ENCODE measurements around the gene PBX2. TPM values are rescaled to one million over a fixed set of nuclear protein-coding genes. Genes with fewer than 3 reads are reported as not detected.

Gene PBX2
- total and polyA plus RNA-seq, 2 experiments from 2014 or later, result 7.2 to 111 TPM

DNA sequence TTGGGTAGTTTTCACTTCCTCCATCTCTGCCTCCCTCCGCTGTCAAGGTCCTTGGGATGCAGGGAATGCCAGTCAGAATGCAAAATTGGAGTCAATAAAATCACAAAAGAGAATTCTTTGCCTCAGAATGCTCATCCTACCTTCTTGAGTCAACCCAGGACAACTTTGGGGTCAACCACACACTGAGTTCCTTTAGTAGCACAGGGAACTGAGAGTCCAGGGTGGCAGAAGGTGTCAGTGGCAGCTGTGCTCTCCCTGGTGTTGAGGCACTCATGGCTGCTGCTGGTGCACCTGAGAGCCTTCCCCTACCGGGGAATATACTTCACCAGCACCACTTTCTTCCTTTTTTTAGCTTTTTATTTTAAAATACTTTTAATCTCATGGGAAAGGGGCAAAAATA lies 34.7 kb upstream of the PBX2 start (continued):
- TF ChIP-seq, protein P1, sequence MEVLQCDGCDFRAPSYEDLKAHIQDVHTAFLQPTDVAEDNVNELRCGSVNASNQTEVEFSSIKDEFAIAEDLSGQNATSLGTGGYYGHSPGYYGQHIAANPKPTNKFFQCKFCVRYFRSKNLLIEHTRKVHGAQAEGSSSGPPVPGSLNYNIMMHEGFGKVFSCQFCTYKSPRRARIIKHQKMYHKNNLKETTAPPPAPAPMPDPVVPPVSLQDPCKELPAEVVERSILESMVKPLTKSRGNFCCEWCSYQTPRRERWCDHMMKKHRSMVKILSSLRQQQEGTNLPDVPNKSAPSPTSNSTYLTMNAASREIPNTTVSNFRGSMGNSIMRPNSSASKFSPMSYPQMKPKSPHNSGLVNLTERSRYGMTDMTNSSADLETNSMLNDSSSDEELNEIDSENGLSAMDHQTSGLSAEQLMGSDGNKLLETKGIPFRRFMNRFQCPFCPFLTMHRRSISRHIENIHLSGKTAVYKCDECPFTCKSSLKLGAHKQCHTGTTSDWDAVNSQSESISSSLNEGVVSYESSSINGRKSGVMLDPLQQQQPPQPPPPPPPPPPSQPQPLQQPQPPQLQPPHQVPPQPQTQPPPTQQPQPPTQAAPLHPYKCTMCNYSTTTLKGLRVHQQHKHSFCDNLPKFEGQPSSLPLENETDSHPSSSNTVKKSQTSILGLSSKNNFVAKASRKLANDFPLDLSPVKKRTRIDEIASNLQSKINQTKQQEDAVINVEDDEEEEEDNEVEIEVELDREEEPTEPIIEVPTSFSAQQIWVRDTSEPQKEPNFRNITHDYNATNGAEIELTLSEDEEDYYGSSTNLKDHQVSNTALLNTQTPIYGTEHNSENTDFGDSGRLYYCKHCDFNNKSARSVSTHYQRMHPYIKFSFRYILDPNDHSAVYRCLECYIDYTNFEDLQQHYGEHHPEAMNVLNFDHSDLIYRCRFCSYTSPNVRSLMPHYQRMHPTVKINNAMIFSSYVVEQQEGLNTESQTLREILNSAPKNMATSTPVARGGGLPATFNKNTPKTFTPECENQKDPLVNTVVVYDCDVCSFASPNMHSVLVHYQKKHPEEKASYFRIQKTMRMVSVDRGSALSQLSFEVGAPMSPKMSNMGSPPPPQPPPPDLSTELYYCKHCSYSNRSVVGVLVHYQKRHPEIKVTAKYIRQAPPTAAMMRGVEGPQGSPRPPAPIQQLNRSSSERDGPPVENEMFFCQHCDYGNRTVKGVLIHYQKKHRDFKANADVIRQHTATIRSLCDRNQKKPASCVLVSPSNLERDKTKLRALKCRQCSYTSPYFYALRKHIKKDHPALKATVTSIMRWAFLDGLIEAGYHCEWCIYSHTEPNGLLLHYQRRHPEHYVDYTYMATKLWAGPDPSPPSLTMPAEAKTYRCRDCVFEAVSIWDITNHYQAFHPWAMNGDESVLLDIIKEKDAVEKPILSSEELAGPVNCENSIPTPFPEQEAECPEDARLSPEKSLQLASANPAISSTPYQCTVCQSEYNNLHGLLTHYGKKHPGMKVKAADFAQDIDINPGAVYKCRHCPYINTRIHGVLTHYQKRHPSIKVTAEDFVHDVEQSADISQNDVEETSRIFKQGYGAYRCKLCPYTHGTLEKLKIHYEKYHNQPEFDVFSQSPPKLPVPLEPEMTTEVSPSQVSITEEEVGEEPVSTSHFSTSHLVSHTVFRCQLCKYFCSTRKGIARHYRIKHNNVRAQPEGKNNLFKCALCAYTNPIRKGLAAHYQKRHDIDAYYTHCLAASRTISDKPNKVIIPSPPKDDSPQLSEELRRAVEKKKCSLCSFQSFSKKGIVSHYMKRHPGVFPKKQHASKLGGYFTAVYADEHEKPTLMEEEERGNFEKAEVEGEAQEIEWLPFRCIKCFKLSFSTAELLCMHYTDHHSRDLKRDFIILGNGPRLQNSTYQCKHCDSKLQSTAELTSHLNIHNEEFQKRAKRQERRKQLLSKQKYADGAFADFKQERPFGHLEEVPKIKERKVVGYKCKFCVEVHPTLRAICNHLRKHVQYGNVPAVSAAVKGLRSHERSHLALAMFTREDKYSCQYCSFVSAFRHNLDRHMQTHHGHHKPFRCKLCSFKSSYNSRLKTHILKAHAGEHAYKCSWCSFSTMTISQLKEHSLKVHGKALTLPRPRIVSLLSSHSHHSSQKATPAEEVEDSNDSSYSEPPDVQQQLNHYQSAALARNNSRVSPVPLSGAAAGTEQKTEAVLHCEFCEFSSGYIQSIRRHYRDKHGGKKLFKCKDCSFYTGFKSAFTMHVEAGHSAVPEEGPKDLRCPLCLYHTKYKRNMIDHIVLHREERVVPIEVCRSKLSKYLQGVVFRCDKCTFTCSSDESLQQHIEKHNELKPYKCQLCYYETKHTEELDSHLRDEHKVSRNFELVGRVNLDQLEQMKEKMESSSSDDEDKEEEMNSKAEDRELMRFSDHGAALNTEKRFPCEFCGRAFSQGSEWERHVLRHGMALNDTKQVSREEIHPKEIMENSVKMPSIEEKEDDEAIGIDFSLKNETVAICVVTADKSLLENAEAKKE (CRISPR knock-in tag; IDR thresholded peaks at IDR 0.05), result no peak

DNA sequence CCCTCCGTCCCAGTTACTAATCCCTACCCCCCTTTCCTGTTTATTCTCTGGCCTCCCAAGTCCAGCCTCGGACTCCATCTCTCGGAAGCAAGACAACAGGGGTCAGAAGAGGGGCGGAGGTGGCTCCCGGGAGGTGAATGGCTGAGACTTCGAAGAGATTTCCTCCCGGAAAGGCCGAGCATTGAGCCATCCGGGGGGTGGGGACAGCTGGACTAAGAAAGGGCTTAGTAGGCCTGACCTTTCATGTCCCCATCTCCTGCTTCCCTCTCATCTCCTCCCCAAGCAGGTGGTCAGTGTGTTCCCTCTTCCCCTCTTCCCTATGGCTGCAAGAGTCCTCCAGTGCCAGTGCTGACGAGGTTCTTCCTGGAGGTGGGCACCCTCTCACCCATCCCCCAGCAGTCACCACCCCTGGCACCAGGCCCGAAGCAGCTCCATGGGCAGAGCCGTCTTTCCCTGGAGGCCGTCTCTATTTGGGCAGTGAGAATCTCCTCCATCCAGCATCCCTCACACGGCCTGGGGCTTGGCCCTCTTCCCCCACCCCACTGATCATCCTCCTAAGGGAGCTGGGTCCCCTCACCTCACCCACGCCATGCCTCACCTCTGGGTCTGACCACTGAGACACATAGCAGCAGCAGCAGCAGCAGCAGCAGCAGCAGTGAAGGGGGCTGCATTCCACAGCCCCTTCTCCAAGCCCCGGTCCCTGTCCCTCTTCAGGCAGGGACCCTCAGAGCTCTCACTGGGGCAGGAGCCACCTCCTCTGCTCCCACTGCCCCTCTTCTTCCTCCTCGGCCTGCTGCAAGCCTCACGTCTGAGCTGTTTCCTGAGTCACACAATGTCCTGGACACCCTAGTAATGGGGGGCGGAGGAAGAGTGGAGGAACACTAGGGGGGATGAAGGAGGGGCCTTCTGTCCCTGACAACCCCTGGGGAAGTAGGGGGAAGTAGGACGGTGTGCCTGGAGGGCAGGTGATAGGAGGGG lies 33.5 kb upstream of the PBX2 start, which contains the start of gene NOTCH4:
TSS of gene NOTCH4 (minus strand) at position 810 of the 978 bp plus-strand sequence. CDS start at position 671, 139 bp downstream.
- DNase-seq (ENCODE audit: low spot score) (no peak), ATAC-seq (no peak; the same call in 2 of the 3 replicates)
- TF ChIP-seq POLR2AphosphoS5 (IDR thresholded peaks at IDR 0.05; ENCODE audit: low read depth), result no peak
- no peak for TF ChIP-seq STAT1 (IDR thresholded peaks at IDR 0.05; ENCODE audit: unreplicated experiment)
- peaks cover 12% of the 10 kb centered on the region; the same call in 2 of the 3 replicates for H3K4me1 Mint-ChIP-seq
- Histone ChIP-seq H3K9me2 (ENCODE audit: insufficient read depth) (0 out of 2 replicates have a peak, but pooled peaks cover 3% of the 10 kb centered on the region), H3F3A (replicated peaks; ENCODE audit: low read depth) (no peaks in the 10 kb centered on the region), H2AFZ (peak within 1 kb of the TSS; percentile 72), H3K27me3 (ENCODE audit: insufficient read depth) (no peaks in the 10 kb centered on the region), H3K36me3 (ENCODE audit: insufficient read depth) (no peaks in the 10 kb centered on the region), H3K79me2 (replicated peaks; ENCODE audit: insufficient read depth) (no peaks in the 10 kb centered on the region), H3K27ac (ENCODE audit: low read depth) (no peak within 1 kb of the TSS), H4K20me1 (replicated peaks; ENCODE audit: insufficient read depth) (no peaks in the 10 kb centered on the region), H3K4me3 (no peak within 1 kb of the TSS), H3K4me1 (ENCODE audit: insufficient read depth) (no peaks in the 10 kb centered on the region), H3K4me2 (no peak within 1 kb of the TSS)
- no peak within 1 kb of the TSS for H3K4me3 Mint-ChIP-seq
- no peaks in the 10 kb centered on the region for H3K9me3 Mint-ChIP-seq
- no peak within 1 kb of the TSS; the same call in 1 of the 2 replicates for H3K27ac Mint-ChIP-seq
- no peaks in the 10 kb centered on the region for H3K36me3 Mint-ChIP-seq (ENCODE audit: low read depth)
- H3K27me3 Mint-ChIP-seq (ENCODE audit: insufficient read depth, low read depth, poor library complexity), result peaks cover 7% of the 10 kb centered on the region
